Spleen (tissue), 11 donors: ENCODE results near the gene YES1. TPM values are rescaled to one million over a fixed set of nuclear protein-coding genes. Genes with fewer than 3 reads are reported as not detected.

Experiments used
- DNase-seq: peaks from one replicate; pipeline ENCODE4 v3.0.0-alpha.2; 2020
- H3K27ac ChIP-seq, 8 donors: fragments of 200-600 bp; sonication (generic) in 7 of 8; 1 replicate in 4 of 8; 2 replicates in 4 of 8; pipeline versions ENCODE4 v1.5.0 to v1.8.0; 2016 to 2021; ENCODE audit warnings: inconsistent platforms in 4 of 8, mild to moderate bottlenecking in 4 of 8, moderate library complexity in 1 of 8
- H3K27me3 ChIP-seq, 7 donors: fragments of 200-600 bp; sonication (generic) in 6 of 7; replicated peaks in 1 of 7; 1 replicate in 4 of 7; 2 replicates in 3 of 7; pipeline versions ENCODE4 v1.5.0 to v1.8.0; 2016 to 2021; ENCODE audit warnings: inconsistent platforms in 3 of 7, mild to moderate bottlenecking in 1 of 7
- H3K36me3 ChIP-seq, 6 donors: fragments of 200-600 bp; sonication (generic) in 5 of 6; 1 replicate in 4 of 6; 2 replicates in 2 of 6; pipeline versions ENCODE4 v1.5.0 to v1.8.0; 2016 to 2021; ENCODE audit warnings: inconsistent platforms in 2 of 6
- H3K4me1 ChIP-seq, 6 donors: fragments of 200-600 bp; sonication (generic) in 5 of 6; 1 replicate in 3 of 6; 2 replicates in 3 of 6; pipeline versions ENCODE4 v1.5.0 to v1.8.0; 2016 to 2021; ENCODE audit warnings: inconsistent platforms in 3 of 6
- H3K4me3 ChIP-seq, 8 donors: fragments of 200-600 bp; sonication (generic) in 7 of 8; 1 replicate in 4 of 8; 2 replicates in 4 of 8; pipeline versions ENCODE4 v1.5.0 to v1.8.0; 2016 to 2021; ENCODE audit warnings: inconsistent platforms in 4 of 8, mild to moderate bottlenecking in 4 of 8, moderate library complexity in 2 of 8
- H3K9me3 ChIP-seq, 8 donors: fragments of 200-600 bp; sonication (generic) in 7 of 8; 1 replicate in 4 of 8; 2 replicates in 4 of 8; pipeline versions ENCODE4 v1.5.0 to v1.8.0; 2016 to 2021; ENCODE audit warnings: inconsistent platforms in 4 of 8
- POLR2A ChIP-seq, 3 donors: fragments of 450-650 bp; IDR thresholded peaks; one replicate each; pipeline ENCODE4 v1.5.1; 2017; ENCODE audit warnings: antibody characterized with exemption in 3 of 3, mild to moderate bottlenecking in 1 of 3
- POLR2AphosphoS5 ChIP-seq, 3 donors: sonication (generic); formaldehyde crosslinking; IDR thresholded peaks; one replicate each; pipeline ENCODE4 v1.5.1; 2017; ENCODE audit warnings: antibody characterized with exemption in 3 of 3
- WGBS, 5 donors: extraction: QIAGEN DNeasy Blood & Tissue Kit in 3 of 5; methylation state at CpG; one replicate each; pipeline versions ENCODE4 v1.1.5 to v1.1.7; 2013 to 2018; 5-methylcytosine and 5-hydroxymethylcytosine counted together
- intact Hi-C: fragments of 100-400 bp; cut with DNase I; formaldehyde crosslinking; loops from one replicate; pipeline ENCODE4 v1.15.0; 2023; ENCODE audit warnings: low total_unique reads
- polyA plus RNA-seq, 3 donors: library from polyadenylated mRNA; stranded (reverse); fragments of 200-250 nt; gene quantifications; one replicate each; pipeline ENCODE4 v1.2.1, GENCODE V29; 2013
- total RNA-seq, 7 donors: library from RNA; depleted of rRNA in 3 of 7; stranded (reverse); fragments of >200 nt in 3 of 7; fragmentation: NEBNext Ultra II Directional in 4 of 7; extraction: Animal tissue kit (Norgen Biotek cat#: 25700) in 4 of 7; gene quantifications; one replicate each; pipeline versions ENCODE4 v1.1.0 to v1.2.1, GENCODE V29; 2016 to 2021
- TF ChIP-seq, protein P1 (sequence below), 11 experiments: fragments of 200-600 bp in 7 of 11; fragments of 450-650 bp in 4 of 11; sonication (generic) in 4 of 11; IDR thresholded peaks in 8 of 11; conservative IDR thresholded peaks in 3 of 11; 1 replicate in 7 of 11; 2 replicates in 4 of 11; pipeline versions ENCODE4 v1.4.0 to v1.8.0; 2016 to 2021; ENCODE audit warnings: antibody characterized with exemption in 11 of 11, inconsistent platforms in 4 of 11, mild to moderate bottlenecking in 1 of 11
- donor health status: healthy with polysubstance abuse.
- donor health status: DM: no; HTN: no; CAD: no; lungs with moderate emphysema.
- donor health status: DM: no; HTN: no; CAD: no.
- donor health status: Bipolar disorder and iron deficiency.
- donor health status: healthy.
- donor health status: DM: no; HTN: no; CAD: no.
- donor health status: DM: yes; HTN: yes; CAD: no.

YES1 gene
- total and polyA plus RNA-seq, 10 donors: 8.4 to 128 (median 60.9) TPM

DNA sequence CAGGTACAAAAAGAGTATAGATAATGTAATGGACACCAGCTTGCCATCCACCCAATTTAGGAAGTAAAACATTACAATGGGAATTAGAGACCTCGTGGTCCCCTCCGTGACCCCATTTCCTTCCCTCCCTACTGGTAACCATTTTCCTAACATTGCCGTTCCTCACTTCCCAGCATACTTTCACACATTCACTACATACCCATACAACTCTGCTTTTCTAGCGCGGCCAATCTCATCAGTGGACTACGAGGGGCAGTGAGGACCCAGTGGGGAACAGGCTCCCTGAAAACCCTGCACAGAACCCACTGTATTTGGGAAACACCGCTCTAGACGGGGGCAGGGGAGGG, 100.8 kb downstream of the YES1 start:
- TF ChIP-seq, protein P1, sequence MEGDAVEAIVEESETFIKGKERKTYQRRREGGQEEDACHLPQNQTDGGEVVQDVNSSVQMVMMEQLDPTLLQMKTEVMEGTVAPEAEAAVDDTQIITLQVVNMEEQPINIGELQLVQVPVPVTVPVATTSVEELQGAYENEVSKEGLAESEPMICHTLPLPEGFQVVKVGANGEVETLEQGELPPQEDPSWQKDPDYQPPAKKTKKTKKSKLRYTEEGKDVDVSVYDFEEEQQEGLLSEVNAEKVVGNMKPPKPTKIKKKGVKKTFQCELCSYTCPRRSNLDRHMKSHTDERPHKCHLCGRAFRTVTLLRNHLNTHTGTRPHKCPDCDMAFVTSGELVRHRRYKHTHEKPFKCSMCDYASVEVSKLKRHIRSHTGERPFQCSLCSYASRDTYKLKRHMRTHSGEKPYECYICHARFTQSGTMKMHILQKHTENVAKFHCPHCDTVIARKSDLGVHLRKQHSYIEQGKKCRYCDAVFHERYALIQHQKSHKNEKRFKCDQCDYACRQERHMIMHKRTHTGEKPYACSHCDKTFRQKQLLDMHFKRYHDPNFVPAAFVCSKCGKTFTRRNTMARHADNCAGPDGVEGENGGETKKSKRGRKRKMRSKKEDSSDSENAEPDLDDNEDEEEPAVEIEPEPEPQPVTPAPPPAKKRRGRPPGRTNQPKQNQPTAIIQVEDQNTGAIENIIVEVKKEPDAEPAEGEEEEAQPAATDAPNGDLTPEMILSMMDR (IDR thresholded peaks at IDR 0.05 in 8 of 11, conservative IDR thresholded peaks at IDR 0.05 in 3 of 11): no peak
- TF ChIP-seq POLR2AphosphoS5 (IDR thresholded peaks at IDR 0.05) (no peak), POLR2A (IDR thresholded peaks at IDR 0.05) (no peak)
- Histone ChIP-seq H3K9me3 (peaks cover 0 to 12% (median 0%) of the 10 kb centered on the region in 8 donors), H3K27me3 (peaks cover 0 to 14% (median 0%) of the 10 kb centered on the region in 7 donors), H3K4me1 (peaks cover 0 to 36% (median 27%) of the 10 kb centered on the region in 6 donors), H3K36me3 (peaks cover 0 to 11% (median under 1%) of the 10 kb centered on the region in 6 donors), H3K4me3 (peak overlapping the region; percentile 50 to 83 (median 71)), H3K27ac (peak overlapping the region; percentile 4 to 87 (median 81))
- intact Hi-C loops: no loop called here
- DNase-seq: no peak
- WGBS, 5 donors: 1 to 9% (median 4%) methylated on average over 8 of the region's 8 CpGs

DNA sequence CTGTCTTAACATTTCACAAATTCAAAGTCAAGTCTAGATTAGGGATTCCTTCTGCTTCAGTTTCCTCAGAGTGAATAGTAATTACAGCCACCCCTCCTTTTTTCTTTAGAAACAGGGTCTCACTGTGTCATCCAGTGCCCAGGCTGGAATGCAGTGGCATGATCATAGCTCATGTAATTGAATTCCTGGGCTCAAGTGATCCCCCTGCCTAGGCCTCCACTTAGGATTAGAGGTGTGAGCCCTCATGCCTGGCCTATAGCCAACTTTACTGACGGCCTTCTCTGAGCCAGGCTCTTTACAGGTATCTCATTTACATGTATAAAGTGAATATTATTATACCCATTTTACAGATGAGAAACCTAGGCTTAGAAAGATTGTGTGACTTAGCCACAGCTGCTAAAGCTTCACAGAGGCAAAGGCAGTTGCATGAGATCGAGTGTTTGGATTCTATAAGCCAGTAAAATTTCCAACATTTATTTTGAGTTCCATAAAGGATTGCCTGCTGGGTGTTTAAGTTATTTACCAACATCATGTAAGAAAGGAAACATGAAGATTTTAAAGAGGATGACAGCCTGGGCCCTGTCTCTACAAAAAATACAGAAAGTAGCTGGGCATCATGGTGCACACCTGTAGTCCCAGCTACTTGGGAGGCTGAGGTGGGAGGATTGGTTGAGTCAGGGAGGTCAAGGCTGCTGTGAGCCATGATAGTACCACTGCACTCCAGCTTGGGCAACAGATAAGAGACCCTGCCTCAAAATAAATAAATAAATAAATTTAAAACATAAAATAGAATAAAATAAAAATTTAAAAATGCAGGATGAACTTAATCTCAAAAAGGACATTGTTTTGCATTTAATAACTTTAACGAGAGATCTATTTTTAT, 101.4 kb downstream of the YES1 start:
- Histone ChIP-seq H3K9me3 (peaks cover 0 to 12% (median 0%) of the 10 kb centered on the region in 8 donors), H3K4me1 (peaks cover 0 to 36% (median 27%) of the 10 kb centered on the region in 6 donors), H3K36me3 (peaks cover 0 to 17% (median 4%) of the 10 kb centered on the region in 6 donors), H3K27ac (peak overlapping the region in 3 of 8 donors; percentile 78 to 83 (median 79)), H3K27me3 (peaks cover 0 to 14% (median 0%) of the 10 kb centered on the region in 7 donors), H3K4me3 (peak overlapping the region in 7 of 8 donors; percentile 50 to 83 (median 73))
- 70 to 86% (median 78%) methylated on average over 3 of the region's 3 CpGs for WGBS, 5 donors
- no peak for DNase-seq
- TF ChIP-seq POLR2AphosphoS5 (IDR thresholded peaks at IDR 0.05) (no peak), POLR2A (IDR thresholded peaks at IDR 0.05) (no peak)
- TF ChIP-seq, protein P1 (IDR thresholded peaks at IDR 0.05 in 8 of 11, conservative IDR thresholded peaks at IDR 0.05 in 3 of 11): no peak
- intact Hi-C loops: no loop called here

DNA sequence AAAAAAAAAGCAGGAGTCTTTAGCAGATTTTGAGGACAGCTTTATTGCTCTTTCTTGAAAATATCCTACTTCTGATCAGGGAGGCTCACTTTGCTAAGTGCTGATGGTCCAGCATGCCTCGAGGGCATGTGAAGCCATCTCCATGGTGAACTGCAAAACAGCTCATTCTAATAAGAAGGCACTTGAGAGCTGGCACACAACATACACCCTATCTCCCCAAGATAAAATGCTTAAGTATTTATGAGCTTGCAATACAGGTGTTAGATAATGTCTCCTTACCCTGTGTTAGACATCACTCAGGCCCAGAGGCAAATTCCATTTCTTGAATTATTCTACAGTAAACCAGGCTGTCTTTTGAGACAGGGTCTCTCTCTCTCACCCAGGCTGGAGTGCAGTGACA, 102.3 kb downstream of the YES1 start:
- WGBS, 5 donors: 90 to 94% (median 90%) methylated on average over 1 of the region's 1 CpG
- intact Hi-C loops: no loop called here

DNA sequence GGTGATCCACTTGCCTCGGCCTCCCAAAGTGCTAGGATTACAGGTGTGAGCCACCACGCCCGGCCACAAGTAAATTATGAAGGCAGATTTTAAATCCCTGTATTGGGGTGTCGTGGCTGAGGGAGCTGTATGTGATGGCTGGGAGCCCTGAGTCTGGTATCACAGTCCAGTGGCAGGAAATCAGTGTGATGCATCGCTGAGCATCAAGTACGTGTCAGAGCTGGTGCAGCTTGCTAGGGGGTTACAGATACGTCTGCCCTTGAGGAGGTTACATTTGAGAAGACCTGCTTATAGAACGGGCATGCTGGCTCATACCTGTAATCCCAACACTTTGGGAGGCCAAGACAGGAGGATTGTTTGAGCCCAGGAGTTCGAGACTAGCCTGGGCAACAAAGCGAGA, 103.9 kb downstream of the YES1 start:
- Histone ChIP-seq H3K27ac (no peak overlapping the region), H3K27me3 (peaks cover 0 to 14% (median 0%) of the 10 kb centered on the region in 7 donors), H3K4me1 (peaks cover 0 to 36% (median 27%) of the 10 kb centered on the region in 6 donors), H3K4me3 (no peak overlapping the region), H3K36me3 (peaks cover 0 to 43% (median 15%) of the 10 kb centered on the region in 6 donors), H3K9me3 (peaks cover 0 to 5% (median 0%) of the 10 kb centered on the region in 8 donors)
- 87 to 94% (median 90%) methylated on average over 10 of the region's 10 CpGs for WGBS, 5 donors
- TF ChIP-seq, protein P1 (IDR thresholded peaks at IDR 0.05 in 8 of 11, conservative IDR thresholded peaks at IDR 0.05 in 3 of 11): no peak
- TF ChIP-seq POLR2A (IDR thresholded peaks at IDR 0.05): no peak
- TF ChIP-seq POLR2AphosphoS5 (IDR thresholded peaks at IDR 0.05): no peak
- intact Hi-C loops: no loop called here
- DNase-seq: no peak

More for the DNA sequence above, 102.3 kb downstream of the YES1 start:
- Histone ChIP-seq H3K27ac (no peak overlapping the region), H3K27me3 (peaks cover 0 to 14% (median 0%) of the 10 kb centered on the region in 7 donors), H3K9me3 (peaks cover 0 to 12% (median 0%) of the 10 kb centered on the region in 8 donors), H3K4me1 (peaks cover 0 to 36% (median 27%) of the 10 kb centered on the region in 6 donors), H3K36me3 (peaks cover 0 to 26% (median 7%) of the 10 kb centered on the region in 6 donors), H3K4me3 (no peak overlapping the region)
- no peak for TF ChIP-seq POLR2A (IDR thresholded peaks at IDR 0.05)
- DNase-seq: no peak
